HG03439 (cell line): ENCODE data around the gene PTGFRN.

ENCODE experiments used
- ATAC-seq: cut with Tn5 transposase; IDR thresholded peaks from one replicate; pipeline ENCODE4 v1.9.1; 2021; ENCODE audit warnings: mild to moderate bottlenecking, moderate library complexity; ENCODE audit not compliant: unreplicated experiment

Gene PTGFRN

DNA sequence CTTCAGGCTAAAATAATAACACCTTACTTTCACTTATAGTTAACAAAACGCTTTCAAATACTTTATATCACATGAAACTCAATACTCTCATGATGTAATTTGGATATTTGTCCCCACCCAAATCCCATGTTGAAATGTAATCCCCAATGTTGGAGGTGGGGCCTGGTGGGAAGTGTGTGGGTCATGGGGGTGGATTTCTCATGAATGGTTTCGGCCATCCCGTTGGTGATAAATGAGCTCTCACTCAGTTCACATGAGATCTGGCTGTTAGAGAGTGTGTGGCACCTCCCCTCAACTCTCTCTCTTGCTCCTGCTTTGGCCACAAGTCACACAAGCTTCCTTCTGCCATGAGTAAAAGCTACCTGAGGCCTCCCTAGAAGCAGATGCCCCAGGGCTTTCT is 22.5 kb upstream of the PTGFRN start:
- ATAC-seq = no peak

DNA sequence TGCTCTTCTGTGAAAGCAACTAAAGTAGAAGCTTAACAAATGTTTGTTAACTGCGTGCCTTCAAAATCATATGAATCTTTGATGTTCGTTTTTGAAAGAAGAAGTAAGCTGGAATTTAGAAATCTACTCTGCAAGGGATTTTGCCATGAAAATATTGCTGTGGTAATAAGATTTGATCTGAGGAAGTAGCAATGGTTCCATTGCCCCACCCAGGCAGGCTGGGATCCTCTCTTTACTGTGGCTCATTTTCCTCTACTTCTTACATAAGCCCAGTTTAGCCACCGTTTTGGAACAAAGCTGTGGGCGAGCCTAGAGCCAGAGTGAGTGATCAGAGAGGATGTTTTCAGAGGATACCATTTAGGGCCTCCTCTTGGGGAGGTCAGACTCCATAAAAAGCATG is 20.3 kb upstream of the PTGFRN start:
- ATAC-seq = no peak

- no peak for ATAC-seq
These were observed 18.2 kb upstream of the PTGFRN start for GRCh38 chr1:116891396-116892079.

DNA sequence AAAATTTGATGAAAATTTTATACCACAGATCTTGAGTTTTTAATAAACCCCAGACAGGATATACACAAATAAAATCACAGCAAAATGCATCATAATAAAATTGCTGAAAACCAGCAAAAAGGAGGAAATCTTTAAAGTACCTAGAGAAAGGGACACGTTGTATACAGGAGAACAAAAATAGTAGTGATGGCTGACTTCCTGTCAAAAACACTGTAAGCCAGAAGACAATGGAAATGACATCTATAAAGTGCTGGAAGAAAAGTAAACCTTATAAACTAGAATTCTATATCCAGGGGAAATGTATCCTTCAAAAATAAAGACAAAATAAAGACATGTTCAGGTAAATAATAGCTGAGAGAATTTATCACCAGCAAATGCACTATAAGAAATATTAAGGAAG is 14.6 kb upstream of the PTGFRN start:
- no peak for ATAC-seq

GRCh38 chr1:116899529-116899928 is 10.2 kb upstream of the PTGFRN start:
- ATAC-seq = no peak

- ATAC-seq = no peak
These were observed 9.0 kb upstream of the PTGFRN start for GRCh38 chr1:116900471-116901365.

DNA sequence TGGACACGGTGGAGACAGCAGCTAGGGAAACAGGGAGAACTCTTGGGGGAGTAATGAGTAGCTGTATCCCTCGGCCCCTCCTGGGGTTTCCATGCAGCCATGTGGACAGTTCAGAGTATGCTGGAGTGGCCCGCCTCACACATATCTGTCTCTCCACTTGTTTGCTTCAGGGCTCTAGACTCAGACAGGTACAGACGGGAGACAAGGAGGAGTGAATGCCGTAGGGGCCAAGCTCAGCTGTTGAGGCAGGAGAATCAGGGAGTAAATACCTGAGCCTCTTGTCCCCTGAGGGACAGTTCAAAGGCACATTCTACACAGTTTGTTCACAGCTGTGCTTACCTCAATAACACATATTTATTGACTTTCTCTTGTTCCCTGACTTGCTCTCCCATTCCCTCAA is 7.7 kb upstream of the PTGFRN start:
- ATAC-seq = no peak

- ATAC-seq = no peak
These were observed 6.9 kb upstream of the PTGFRN start for GRCh38 chr1:116902723-116903383.

- no peak for ATAC-seq
These were observed 4.9 kb upstream of the PTGFRN start for GRCh38 chr1:116904791-116905320.

GRCh38 chr1:116906812-116907211 is 2.9 kb upstream of the PTGFRN start:
- no peak for ATAC-seq

- no peak for ATAC-seq
These were observed 2.4 kb upstream of the PTGFRN start for GRCh38 chr1:116907351-116907750.

DNA sequence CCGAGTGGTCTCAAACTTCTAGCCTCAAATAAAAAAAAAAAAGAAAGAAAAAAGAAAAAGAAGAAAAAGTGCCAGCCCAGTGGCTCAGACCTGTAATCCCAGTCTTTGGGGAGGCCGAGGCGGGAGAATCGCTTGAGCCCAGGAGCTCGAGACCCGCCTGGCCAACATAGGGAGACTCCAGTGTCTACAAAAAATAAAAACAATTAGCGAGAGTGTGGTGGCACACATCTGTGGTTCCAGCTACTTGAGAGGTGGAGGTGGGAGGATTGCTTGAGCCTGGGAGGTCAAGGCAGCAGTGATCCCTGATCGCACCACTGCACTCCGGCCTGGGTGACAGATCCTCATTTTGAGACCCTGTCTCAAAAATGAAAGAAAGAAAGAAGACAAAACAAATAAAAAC is 1.4 kb upstream of the PTGFRN start:
- ATAC-seq = no peak

GRCh38 chr1:116908820-116909511 is 750 bp upstream of the PTGFRN start:
- ATAC-seq = no peak

GRCh38 chr1:116910379-116911187 is 867 bp downstream of the PTGFRN start:
- no peak for ATAC-seq

- no peak for ATAC-seq
These were observed 1.5 kb downstream of the PTGFRN start for GRCh38 chr1:116911188-116911553.

GRCh38 chr1:116911779-116912469 is 2.2 kb downstream of the PTGFRN start:
- ATAC-seq = no peak

DNA sequence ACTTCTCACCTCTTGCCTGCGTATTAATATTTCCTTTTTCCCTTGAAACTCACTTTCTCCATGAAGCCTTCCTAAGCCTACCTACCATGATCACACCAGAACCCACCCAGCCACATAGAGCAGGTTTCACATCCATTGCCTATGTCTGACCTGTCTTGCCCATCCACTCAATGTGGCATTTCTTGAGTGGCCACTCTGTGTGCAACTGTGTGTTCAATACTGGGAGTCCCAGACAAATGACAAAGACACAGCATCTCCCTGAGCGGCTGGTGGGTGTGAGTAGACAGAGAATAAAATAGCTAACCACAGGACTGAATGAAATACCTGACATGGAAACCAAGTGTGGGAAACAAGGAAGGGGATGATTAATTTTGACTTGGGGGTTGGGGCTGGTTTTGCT is 3.1 kb downstream of the PTGFRN start:
- ATAC-seq = no peak

- no peak for ATAC-seq
These were observed 4.2 kb downstream of the PTGFRN start for GRCh38 chr1:116913941-116914340.

DNA sequence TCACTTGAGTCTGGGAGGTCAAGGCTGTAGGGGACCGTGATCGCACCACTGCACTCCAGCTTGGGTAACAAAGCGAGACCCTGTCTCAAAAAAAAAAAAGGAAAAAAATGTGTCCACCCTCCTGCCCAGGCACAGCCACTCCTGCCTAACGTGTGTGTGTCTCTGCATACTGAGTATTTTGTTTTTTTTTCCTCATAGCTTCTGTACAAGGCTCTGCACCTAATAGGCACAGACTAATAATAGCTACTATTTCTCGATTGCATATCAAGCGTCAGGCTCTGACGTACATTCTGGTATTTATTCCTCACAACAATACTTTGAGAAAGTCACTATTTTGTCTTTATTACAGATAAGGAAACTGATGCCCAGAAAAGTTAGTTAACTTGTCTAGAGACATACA is 5.0 kb downstream of the PTGFRN start:
- no peak for ATAC-seq
